Naive thymus-derived CD8-positive, alpha-beta T cell (primary cell): ENCODE results near the gene KDM1A. TPM values are rescaled to one million over a fixed set of nuclear protein-coding genes. Genes with fewer than 3 reads are reported as not detected.

ENCODE experiments used
- microRNA-seq: library from miRNA; unstranded; fragments of <30 nt; microRNA quantifications from one replicate; pipeline ENCODE4 v1.2.0, GENCODE V29; 2022; ENCODE audit warnings: borderline microRNAs expressed
- polyA plus RNA-seq, 3 donors: library from polyadenylated mRNA; unstranded; fragments of 300-500 nt; fragmentation: Illumina TruSeq; gene quantifications; one replicate each; pipeline ENCODE4 v1.2.3, GENCODE V29; 2021
- total RNA-seq, 8 experiments: library from RNA in 2 of 8; stranded (reverse) in 2 of 8; gene quantifications; one replicate each; pipeline ENCODE4 v1.2.3 and lab custom pipeline; 2021 to 2026

Gene KDM1A
- total and polyA plus RNA-seq, 5 experiments from 2014 or later: 40.6 to 60.9 (median 59.0) TPM

Small RNA genes within 50 kb of the gene (microRNA-seq; reads per million reads assigned to microRNA genes)
- gene MIR3115: not detected
- not detected for gene MIR4419A

Other genes starting within 250 kb of the KDM1A start
- not detected for gene LACTBL1, start 46.6 kb upstream of the KDM1A start, total RNA-seq
- not detected for gene LACTBL1, start 46.6 kb upstream of the KDM1A start, polyA plus RNA-seq
- gene TEX46, start 3.6 kb upstream of the KDM1A start, total RNA-seq: under 1 TPM in 1 of 2 experiments, not detected in 1; 0.83 TPM
- not detected for gene TEX46, start 3.6 kb upstream of the KDM1A start, polyA plus RNA-seq
- gene LUZP1, start 149.4 kb downstream of the KDM1A start, total RNA-seq: 10 to 100 TPM; 14.4 to 16.8 TPM
- 10 to 100 TPM in 2 of 3 donors, 1 to 10 TPM in 1; 8.1 to 12.2 (median 10.2) TPM for gene LUZP1, start 149.4 kb downstream of the KDM1A start, polyA plus RNA-seq
- not detected for gene HTR1D, start 198.0 kb downstream of the KDM1A start, total RNA-seq
- not detected for gene HTR1D, start 198.0 kb downstream of the KDM1A start, polyA plus RNA-seq